Stimulated activated CD8-positive, alpha-beta memory T cell treated with anti-CD3 and anti-CD28 coated beads, Interleukin-15, amount 100 ng/mL, for 48 hours (primary cell): ENCODE data around the gene CDH13.

Experiments
- DNase-seq, 2 donors: peaks; one replicate each; pipeline ENCODE4 v3.0.0-alpha.2; 2020; ENCODE audit warnings: low read depth in 2 of 2

The CDH13 gene

DNA sequence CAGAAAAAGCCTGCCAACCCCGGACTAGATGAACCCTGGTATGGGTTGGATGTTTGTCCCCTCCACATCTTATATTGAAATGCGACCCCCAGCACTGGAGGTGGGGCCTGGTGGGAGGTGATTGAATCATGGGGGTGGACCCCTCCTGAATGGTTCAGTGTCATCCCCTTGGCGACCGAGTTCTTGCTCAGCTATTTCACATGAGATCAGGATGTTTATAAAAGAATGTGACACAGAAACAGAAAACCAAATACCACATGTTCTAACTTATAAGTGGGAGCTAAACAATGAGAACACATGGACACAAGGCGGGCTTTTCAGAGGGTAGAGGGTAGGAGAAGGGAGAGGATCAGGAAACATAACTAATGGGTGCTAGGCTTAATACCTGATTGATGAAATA lies 605.0 kb downstream of the CDH13 start:
- no peak for DNase-seq

- DNase-seq, result no peak
Measured at GRCh38 chr16:83233153-83233552, 606.4 kb downstream of the CDH13 start.

- DNase-seq, result no peak
Measured at GRCh38 chr16:83238949-83239691, 612.4 kb downstream of the CDH13 start.

DNA sequence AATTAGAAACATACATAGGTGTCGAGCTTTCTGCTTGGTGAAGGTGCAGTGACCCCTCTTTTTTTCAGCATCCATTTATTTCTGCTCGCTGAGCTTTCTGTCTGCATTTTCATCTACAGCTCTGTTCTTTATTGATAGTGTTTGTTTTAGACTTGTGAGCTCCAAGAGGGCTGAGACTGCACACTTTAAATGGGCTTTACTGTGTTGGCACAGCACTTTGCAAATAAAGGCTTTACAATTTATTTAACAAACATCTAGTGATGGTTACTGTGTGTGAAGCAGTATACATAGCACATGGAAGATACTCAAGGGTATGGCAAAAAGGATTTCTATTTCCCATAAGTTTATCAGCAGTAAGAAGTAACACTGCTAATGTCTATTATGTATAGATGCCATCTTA lies 617.3 kb downstream of the CDH13 start:
- DNase-seq, result no peak

GRCh38 chr16:83245061-83245460 lies 618.3 kb downstream of the CDH13 start:
- no peak for DNase-seq

- DNase-seq, result no peak
Measured at GRCh38 chr16:83247767-83248372, 621.1 kb downstream of the CDH13 start.

GRCh38 chr16:83248735-83249463 lies 622.1 kb downstream of the CDH13 start:
- DNase-seq, result no peak

DNA sequence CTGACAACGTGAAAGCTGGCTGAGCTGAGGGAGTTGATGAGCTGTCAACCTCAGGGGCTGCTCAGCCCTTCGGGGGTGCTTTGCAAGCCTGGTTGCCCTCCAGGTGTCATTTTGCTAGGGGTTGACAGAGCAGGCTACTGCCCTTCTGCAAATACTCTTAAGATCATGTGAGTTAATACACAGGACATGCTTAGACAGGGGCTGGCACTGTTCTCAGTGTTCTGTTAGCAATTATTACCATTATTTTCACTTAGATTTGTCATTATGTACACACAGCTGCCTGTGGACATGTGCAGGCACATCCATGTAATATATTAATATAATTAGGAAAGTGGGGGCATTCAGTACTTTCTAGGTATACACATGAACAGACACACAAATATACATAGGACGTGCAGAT lies 626.8 kb downstream of the CDH13 start:
- DNase-seq, result no peak

DNA sequence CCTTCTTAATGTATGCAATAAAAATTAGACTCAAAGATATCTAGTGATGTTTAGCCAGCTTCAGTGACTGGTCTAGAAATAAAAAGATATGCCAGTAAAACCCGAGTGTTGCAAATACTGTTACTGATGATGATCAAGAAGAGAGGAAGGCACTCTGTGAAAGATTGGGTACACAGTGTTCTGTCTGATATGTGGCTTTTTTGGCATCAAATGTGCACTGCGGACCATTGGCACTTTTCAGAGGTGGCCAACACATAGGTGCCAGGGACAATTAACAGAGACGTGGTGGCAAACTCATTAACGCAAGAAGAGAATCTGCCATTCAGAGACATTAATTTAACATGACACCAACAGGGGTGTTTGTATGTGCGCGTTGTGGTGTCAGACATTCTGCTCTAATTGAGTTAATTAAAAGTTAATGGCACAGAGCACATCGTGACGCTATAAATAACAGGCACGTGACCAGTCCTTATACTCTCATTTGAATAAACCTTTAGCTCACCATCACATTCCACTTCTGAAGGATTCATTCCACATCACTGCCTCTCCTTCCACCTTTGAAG lies 631.7 kb downstream of the CDH13 start:
- no peak for DNase-seq

- DNase-seq, result no peak
Measured at GRCh38 chr16:83266848-83267553, 640.2 kb downstream of the CDH13 start.

- no peak for DNase-seq
Measured at GRCh38 chr16:83268169-83268568, 641.4 kb downstream of the CDH13 start.

GRCh38 chr16:83269048-83269447 lies 642.3 kb downstream of the CDH13 start:
- no peak for DNase-seq

DNA sequence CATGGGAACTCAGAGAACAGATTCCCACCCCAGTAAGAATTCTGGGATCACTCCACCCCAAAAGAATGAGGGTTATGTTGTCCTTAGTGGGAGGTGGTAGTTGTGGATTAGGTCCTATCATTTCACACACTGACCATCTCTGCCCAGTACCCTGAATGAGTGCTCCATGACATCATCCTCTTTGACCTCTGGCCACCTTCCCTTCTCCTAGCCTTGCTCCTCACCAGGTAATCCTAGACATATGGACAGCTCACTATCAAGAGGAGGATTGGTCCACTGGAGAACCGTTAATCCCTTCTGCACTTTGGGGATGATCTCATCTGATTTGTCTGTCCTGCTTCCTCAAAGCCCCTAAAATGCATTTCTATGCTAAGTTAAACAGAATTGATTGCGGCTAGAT lies 642.8 kb downstream of the CDH13 start:
- DNase-seq, result no peak

- DNase-seq, result no peak
Measured at GRCh38 chr16:83270061-83270460, 643.3 kb downstream of the CDH13 start.

DNA sequence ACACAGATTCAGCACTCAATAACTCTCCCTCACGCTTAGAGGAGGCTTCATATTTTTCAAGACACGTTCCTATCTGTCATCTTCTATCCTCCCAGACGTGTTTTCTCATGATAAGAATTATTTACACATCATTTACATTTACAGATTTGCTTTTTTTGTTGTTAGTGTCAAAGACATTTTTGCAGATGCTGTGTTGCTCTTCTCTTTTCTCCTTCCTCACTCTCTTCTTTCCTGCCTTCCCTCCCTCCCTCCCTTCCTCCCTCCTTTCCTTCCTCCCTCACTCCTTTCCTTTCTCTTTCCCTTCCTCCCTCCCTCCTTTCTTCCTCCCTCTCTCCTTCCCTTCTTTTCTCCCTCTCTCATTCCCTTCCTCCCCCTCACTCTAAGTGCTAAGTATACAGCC lies 643.9 kb downstream of the CDH13 start:
- no peak for DNase-seq

DNA sequence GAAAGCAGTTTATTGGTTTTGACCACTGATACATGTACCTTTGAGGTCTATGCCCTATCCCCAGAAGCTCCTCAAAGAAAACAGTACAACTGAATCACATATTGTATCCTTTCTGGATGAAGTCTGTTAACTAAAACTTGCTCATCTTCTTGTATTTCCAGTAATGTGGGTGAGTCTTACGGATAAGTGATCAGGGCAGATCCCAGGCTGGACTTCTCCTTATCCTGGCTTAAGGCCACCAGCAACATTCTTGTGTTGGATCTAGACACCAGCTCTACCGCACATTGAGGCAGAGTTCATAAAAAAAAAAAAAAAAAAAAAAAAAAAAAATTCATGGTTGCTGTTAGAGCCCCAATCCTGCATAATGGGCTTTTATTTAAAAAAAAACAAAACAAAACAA lies 644.4 kb downstream of the CDH13 start:
- DNase-seq, result no peak

- no peak for DNase-seq
Measured at GRCh38 chr16:83271970-83272575, 645.3 kb downstream of the CDH13 start.

DNA sequence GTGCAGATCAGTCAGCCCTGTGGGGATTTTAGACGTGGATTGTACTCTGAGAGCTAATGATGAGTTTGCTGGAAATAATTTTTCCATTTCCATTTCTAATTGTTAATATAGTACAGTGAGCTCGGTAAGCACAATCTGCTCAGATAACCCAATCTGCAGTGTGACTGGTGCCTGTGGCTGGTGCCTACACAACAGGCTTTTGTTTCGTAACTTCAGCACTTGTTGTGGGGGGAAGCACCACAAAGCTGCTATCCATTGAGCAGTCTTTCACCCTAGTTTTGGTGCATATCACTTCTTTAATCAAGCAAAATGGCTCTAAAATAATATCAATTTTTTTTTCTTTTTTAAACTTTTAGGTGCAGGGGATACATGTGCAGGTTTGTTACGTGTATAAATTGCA lies 646.1 kb downstream of the CDH13 start:
- no peak for DNase-seq

- no peak for DNase-seq
Measured at GRCh38 chr16:83273504-83274173, 646.9 kb downstream of the CDH13 start.

- no peak for DNase-seq
Measured at GRCh38 chr16:83279251-83279650, 652.5 kb downstream of the CDH13 start.

DNA sequence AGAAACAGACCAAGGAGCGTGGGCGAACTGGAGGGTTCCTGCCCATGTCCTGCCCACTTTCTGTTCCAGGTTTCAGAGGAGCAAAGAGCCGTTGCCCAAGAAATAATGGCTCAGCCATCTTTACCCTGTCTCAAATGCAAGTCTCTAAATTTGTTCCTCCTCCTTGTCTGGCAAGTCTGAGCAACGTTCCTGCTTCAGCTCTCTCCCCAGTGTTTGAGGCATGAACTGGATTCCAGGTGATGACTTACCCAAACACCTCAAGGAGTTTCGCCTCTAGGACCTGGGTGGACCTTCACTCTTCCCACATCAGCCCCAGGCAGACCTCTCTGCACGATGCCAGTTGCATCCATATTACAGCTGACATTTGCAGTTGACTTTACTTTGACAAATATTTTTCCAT lies 659.2 kb downstream of the CDH13 start:
- no peak for DNase-seq
